HG03354 (cell line): ENCODE data around the gene SLC1A6.
"Not testable (repeated sequence)": the region's sequence is repeated elsewhere in the genome, so short reads cannot be mapped to it uniquely, and the experiment has no call there.

Experiments used
- ATAC-seq: cut with Tn5 transposase; IDR thresholded peaks from one replicate; pipeline ENCODE4 v1.9.1; 2021; ENCODE audit warnings: mild to moderate bottlenecking; ENCODE audit not compliant: unreplicated experiment, poor library complexity, severe bottlenecking

The SLC1A6 gene

GRCh38 chr19:14961956-14962685, 17.5 kb downstream of the SLC1A6 start:
- ATAC-seq, result no peak

- ATAC-seq, result no peak
Observed at GRCh38 chr19:14959263-14959662, 20.4 kb downstream of the SLC1A6 start.

GRCh38 chr19:14957464-14957863, 22.2 kb downstream of the SLC1A6 start:
- ATAC-seq, result no peak

- no peak for ATAC-seq
Observed at GRCh38 chr19:14954071-14954655, 25.5 kb downstream of the SLC1A6 start.

- ATAC-seq, result no peak
Observed at GRCh38 chr19:14952767-14953166, 26.9 kb downstream of the SLC1A6 start.

GRCh38 chr19:14950421-14950820, 29.2 kb downstream of the SLC1A6 start:
- ATAC-seq, result no peak

GRCh38 chr19:14949876-14950275, 29.8 kb downstream of the SLC1A6 start:
- ATAC-seq, result no peak

- not testable (repeated sequence) for ATAC-seq
Observed at GRCh38 chr19:14949413-14949812, 30.3 kb downstream of the SLC1A6 start.

- ATAC-seq, result no peak
Observed at GRCh38 chr19:14944456-14944855, 35.2 kb downstream of the SLC1A6 start.

- ATAC-seq, result no peak
Observed at GRCh38 chr19:14943601-14944000, 36.1 kb downstream of the SLC1A6 start.

GRCh38 chr19:14941189-14941588, 38.5 kb downstream of the SLC1A6 start, which contains the start of gene OR7C2:
Gene OR7C2, plus strand, starts transcription at chr19:14941489. Its CDS starts 0 bp downstream, at chr19:14941489.
- no peak for ATAC-seq

- no peak for ATAC-seq
Observed at GRCh38 chr19:14940266-14940665, 39.4 kb downstream of the SLC1A6 start.

- no peak for ATAC-seq
Observed at GRCh38 chr19:14933506-14933905, 46.2 kb downstream of the SLC1A6 start.

- no peak for ATAC-seq
Observed at GRCh38 chr19:14916848-14917247, 62.8 kb downstream of the SLC1A6 start.

GRCh38 chr19:14915116-14915515, 64.5 kb downstream of the SLC1A6 start:
- ATAC-seq, result no peak

GRCh38 chr19:14906711-14907110, 73.0 kb downstream of the SLC1A6 start:
- no peak for ATAC-seq

- no peak for ATAC-seq
Observed at GRCh38 chr19:14901675-14902260, 77.9 kb downstream of the SLC1A6 start.
